SKM-1 (cell line): ENCODE results near the gene STARD3.

Source experiments
- DNase-seq: peaks from one replicate; lab custom pipeline; 2025; ENCODE audit not compliant: unreplicated experiment; lab: John Stamatoyannopoulos, UW

Gene STARD3

GRCh38 chr17:39669897-39670735 is 33.2 kb downstream of the STARD3 start:
- no peak for DNase-seq

GRCh38 chr17:39670746-39671145 is 33.8 kb downstream of the STARD3 start:
- DNase-seq: no peak

GRCh38 chr17:39671651-39672521 is 34.9 kb downstream of the STARD3 start:
- DNase-seq: no peak

- no peak for DNase-seq
These were observed 35.8 kb downstream of the STARD3 start for GRCh38 chr17:39672522-39673334.

GRCh38 chr17:39673335-39674081 is 36.6 kb downstream of the STARD3 start:
- no peak for DNase-seq

- no peak for DNase-seq
These were observed 37.2 kb downstream of the STARD3 start for GRCh38 chr17:39674179-39674578.

- no peak for DNase-seq
These were observed 37.9 kb downstream of the STARD3 start for GRCh38 chr17:39674702-39675389.

- no peak for DNase-seq
These were observed 38.6 kb downstream of the STARD3 start for GRCh38 chr17:39675390-39676082.

- DNase-seq: no peak
These were observed 39.4 kb downstream of the STARD3 start for GRCh38 chr17:39676198-39676819.

- DNase-seq: no peak
These were observed 40.1 kb downstream of the STARD3 start for GRCh38 chr17:39677072-39677471.

- DNase-seq: no peak
These were observed 40.8 kb downstream of the STARD3 start for GRCh38 chr17:39677542-39678339.

GRCh38 chr17:39678340-39679116 is 41.6 kb downstream of the STARD3 start:
- no peak for DNase-seq

GRCh38 chr17:39679521-39680192 is 42.7 kb downstream of the STARD3 start:
- no peak for DNase-seq

GRCh38 chr17:39683295-39683939 is 46.5 kb downstream of the STARD3 start:
- no peak for DNase-seq

- DNase-seq: no peak
These were observed 47.6 kb downstream of the STARD3 start for GRCh38 chr17:39684369-39685192.
